ENCODE measurements around the gene PDE6A. TPM values are rescaled to one million over a fixed set of nuclear protein-coding genes. Genes with fewer than 3 reads are reported as not detected.

The PDE6A gene
- polyA plus RNA-seq, 3 donors: 0.01 TPM; not detected in 2

GRCh38 chr5:149904293-149904886 lies 40.2 kb downstream of the PDE6A start:
- Mint-ChIP-seq H3K36me3 (no peaks in the 10 kb centered on the region), H3K9me3 (peaks cover 0 to 2% (median 0%) of the 10 kb centered on the region in 7 donors), H3K27ac (peak overlapping the region in 2 of 7 donors; percentile 17 to 65), H3K4me1 (peaks cover 17% of the 10 kb centered on the region), H3K27me3 (ENCODE audit: low read depth in 3 of 3) (peaks cover 0 to 5% (median 2%) of the 10 kb centered on the region in 3 donors), H3K4me3 (no peak overlapping the region)
- intact Hi-C loops (cut with micrococcal nuclease): no loop called here
- H3K9me3 ChIP-seq (replicated peaks in 1 of 2; ENCODE audit: control insufficient read depth in 1 of 2, insufficient read depth in 1 of 2, low read length in 2 of 2): no peaks in the 10 kb centered on the region
- H4K20me1 ChIP-seq (ENCODE audit: insufficient read depth, low read length): no peaks in the 10 kb centered on the region
- no peak overlapping the region for H3K9ac ChIP-seq (ENCODE audit: insufficient read depth, low read length, poor library complexity, severe bottlenecking)
- no peaks in the 10 kb centered on the region for H3K79me2 ChIP-seq (ENCODE audit: insufficient read depth, low read length)
- no peak overlapping the region for H3K4me3 ChIP-seq (replicated peaks in 1 of 3; ENCODE audit: low read depth in 2 of 3, low read length in 3 of 3)
- no peaks in the 10 kb centered on the region for H3K27me3 ChIP-seq (ENCODE audit: control insufficient read depth in 2 of 2, insufficient read depth in 2 of 2, low read length in 2 of 2)
- H3K36me3 ChIP-seq (replicated peaks in 1 of 2; ENCODE audit: control insufficient read depth in 1 of 2, insufficient read depth in 2 of 2, low read length in 2 of 2): no peaks in the 10 kb centered on the region
- no peak for DNase-seq
- no peak overlapping the region for H3K4me2 ChIP-seq (replicated peaks; ENCODE audit: extremely low read depth, low read length, poor library complexity, severe bottlenecking)
- no peak overlapping the region for H3K27ac ChIP-seq (ENCODE audit: low read depth in 1 of 2, low read length in 2 of 2)
- peaks cover 9 to 15% of the 10 kb centered on the region in 2 donors for H3K4me1 ChIP-seq (ENCODE audit: control insufficient read depth in 1 of 2, insufficient read depth in 2 of 2, low read length in 2 of 2)
- 71% methylated on average over 3 of the region's 4 CpGs for WGBS (ENCODE audit: insufficient coverage)
- no peak overlapping the region for H2AFZ ChIP-seq (ENCODE audit: insufficient read depth, low read depth, low read length, poor library complexity, severe bottlenecking)
- no peak for TF ChIP-seq CTCF (IDR thresholded peaks at IDR 0.05)

- Histone ChIP-seq H3K4me3 (replicated peaks in 1 of 3; ENCODE audit: low read depth in 2 of 3, low read length in 3 of 3) (no peak overlapping the region), H3K27ac (ENCODE audit: low read depth in 1 of 2, low read length in 2 of 2) (no peak overlapping the region), H3K9ac (ENCODE audit: insufficient read depth, low read length, poor library complexity, severe bottlenecking) (no peak overlapping the region), H2AFZ (ENCODE audit: insufficient read depth, low read depth, low read length, poor library complexity, severe bottlenecking) (no peak overlapping the region), H3K79me2 (ENCODE audit: insufficient read depth, low read length) (no peaks in the 10 kb centered on the region), H3K27me3 (ENCODE audit: control insufficient read depth in 2 of 2, insufficient read depth in 2 of 2, low read length in 2 of 2) (no peaks in the 10 kb centered on the region), H4K20me1 (ENCODE audit: insufficient read depth, low read length) (no peaks in the 10 kb centered on the region), H3K36me3 (replicated peaks in 1 of 2; ENCODE audit: control insufficient read depth in 1 of 2, insufficient read depth in 2 of 2, low read length in 2 of 2) (no peaks in the 10 kb centered on the region), H3K4me2 (replicated peaks; ENCODE audit: extremely low read depth, low read length, poor library complexity, severe bottlenecking) (no peak overlapping the region), H3K9me3 (replicated peaks in 1 of 2; ENCODE audit: control insufficient read depth in 1 of 2, insufficient read depth in 1 of 2, low read length in 2 of 2) (no peaks in the 10 kb centered on the region), H3K4me1 (ENCODE audit: control insufficient read depth in 1 of 2, insufficient read depth in 2 of 2, low read length in 2 of 2) (peaks cover 9 to 15% of the 10 kb centered on the region in 2 donors)
- TF ChIP-seq CTCF (IDR thresholded peaks at IDR 0.05): no peak
- Mint-ChIP-seq H3K4me1 (peaks cover 17% of the 10 kb centered on the region), H3K27ac (no peak overlapping the region), H3K27me3 (ENCODE audit: low read depth in 3 of 3) (peaks cover 0 to 5% (median 0%) of the 10 kb centered on the region in 3 donors), H3K4me3 (no peak overlapping the region), H3K9me3 (peaks cover 0 to 2% (median 0%) of the 10 kb centered on the region in 7 donors), H3K36me3 (no peaks in the 10 kb centered on the region)
- 100% methylated on average over 1 of the region's 2 CpGs for WGBS (ENCODE audit: insufficient coverage)
- intact Hi-C loops (cut with micrococcal nuclease): no loop called here
- DNase-seq: no peak
These were observed 41.2 kb downstream of the PDE6A start for GRCh38 chr5:149903404-149903803.

Data from CD14-positive monocyte (primary cell).